Kidney epithelial cell (primary cell): Measurements from ENCODE around the gene ULK4. TPM values are rescaled to one million over a fixed set of nuclear protein-coding genes. Genes with fewer than 3 reads are reported as not detected.

Source experiments
- DNase-seq: peaks from one replicate; pipeline ENCODE4 v3.0.0-alpha.2; 2010; ENCODE audit warnings: low read depth
- H3K27me3 ChIP-seq: 2 replicates; pipeline ENCODE4 v1.6.0; 2011; ENCODE audit warnings: low read length; ENCODE audit not compliant: control insufficient read depth, insufficient read depth
- H3K36me3 ChIP-seq: 2 replicates; pipeline ENCODE4 v1.5.1; 2011; ENCODE audit warnings: low read length; ENCODE audit not compliant: control insufficient read depth, insufficient read depth
- H3K4me3 ChIP-seq: 2 replicates; pipeline ENCODE4 v1.5.1; 2011; ENCODE audit warnings: low read depth, mild to moderate bottlenecking, control low read depth, low read length
- CTCF ChIP-seq: IDR thresholded peaks from 2 replicates; pipeline ENCODE4 v1.5.1; 2011; ENCODE audit warnings: mild to moderate bottlenecking, moderate library complexity, low read length, control low read depth, inconsistent platforms; ENCODE audit not compliant: insufficient read depth, poor library complexity, severe bottlenecking
- total RNA-seq: library from RNA; depleted of rRNA; stranded (reverse); fragments of >200 nt; gene quantifications from 2 replicates; pipeline ENCODE4 v1.2.3, GENCODE V29; 2015

ULK4 gene
- total RNA-seq, 1 donor from 2014 or later: 18.3 TPM

- no peak for TF ChIP-seq CTCF
- Histone ChIP-seq H3K36me3 (no peaks in the 10 kb centered on the region), H3K27me3 (no peaks in the 10 kb centered on the region), H3K4me3 (no peak overlapping the region)
- DNase-seq: peak; percentile 67
These were observed 696.1 kb downstream of the ULK4 start for GRCh38 chr3:41265823-41266273.

- Histone ChIP-seq H3K27me3 (no peaks in the 10 kb centered on the region), H3K4me3 (no peak overlapping the region), H3K36me3 (no peaks in the 10 kb centered on the region)
- TF ChIP-seq CTCF: no peak
- DNase-seq: peak; percentile 25
These were observed 696.8 kb downstream of the ULK4 start for GRCh38 chr3:41265011-41265545.

GRCh38 chr3:41260063-41260450 lies 701.8 kb downstream of the ULK4 start:
- Histone ChIP-seq H3K36me3 (no peaks in the 10 kb centered on the region), H3K4me3 (no peak overlapping the region), H3K27me3 (no peaks in the 10 kb centered on the region)
- no peak for TF ChIP-seq CTCF
- no peak for DNase-seq

- no peak for DNase-seq
These were observed 702.3 kb downstream of the ULK4 start for GRCh38 chr3:41259449-41260062.

GRCh38 chr3:41258239-41258800 lies 703.6 kb downstream of the ULK4 start:
- no peak for DNase-seq
- Histone ChIP-seq H3K36me3 (no peaks in the 10 kb centered on the region), H3K4me3 (no peak overlapping the region), H3K27me3 (no peaks in the 10 kb centered on the region)
- no peak for TF ChIP-seq CTCF

More at GRCh38 chr3:41259449-41260062, 702.3 kb downstream of the ULK4 start:
- no peak for TF ChIP-seq CTCF
- no peak overlapping the region for H3K4me3 ChIP-seq
- no peaks in the 10 kb centered on the region for H3K36me3 ChIP-seq
- H3K27me3 ChIP-seq: no peaks in the 10 kb centered on the region
